K562 (cell line): ENCODE data around the gene PTH2. TPM values are rescaled to one million over a fixed set of nuclear protein-coding genes. Genes with fewer than 3 reads are reported as not detected.

Source experiments
- GABPB1 ChIP-seq: sonication (generic); formaldehyde crosslinking; IDR thresholded peaks from 2 replicates; pipeline ENCODE4 v1.8.0; 2022; ENCODE audit warnings: mild to moderate bottlenecking, missing genetic modification reagents
- GMEB1 ChIP-seq: fragments of 250-450 bp; sonication (Bioruptor Pico); IDR thresholded peaks from 2 replicates; pipeline ENCODE4 v1.4.0; 2020; ENCODE audit warnings: mild to moderate bottlenecking
- GTF2A2 ChIP-seq: IDR thresholded peaks from 2 replicates; pipeline ENCODE4 v1.6.1; 2016; ENCODE audit warnings: mild to moderate bottlenecking, missing genetic modification characterization, missing compliant biosample characterization
- HDAC1 ChIP-seq, 2 experiments: fragments of 450-650 bp; IDR thresholded peaks; 2 replicates each; pipeline ENCODE4 v1.6.1; 2016 to 2017; ENCODE audit warnings: inconsistent platforms in 1 of 2, mild to moderate bottlenecking in 1 of 2, moderate library complexity in 1 of 2
- SAFB2 ChIP-seq: fragments of 200-400 bp; formaldehyde crosslinking; IDR thresholded peaks from 2 replicates; pipeline ENCODE4 v1.6.1; 2018; ENCODE audit warnings: borderline replicate concordance, low read length, low read depth, moderate library complexity; ENCODE audit not compliant: severe bottlenecking
- SIN3B ChIP-seq: fragments of 450-650 bp; IDR thresholded peaks from 2 replicates; pipeline ENCODE4 v1.6.1; 2017; ENCODE audit warnings: low read depth, mild to moderate bottlenecking, moderate library complexity
- TRIM24 ChIP-seq, 2 experiments: fragments of 450-650 bp; IDR thresholded peaks; 2 replicates each; pipeline ENCODE4 v1.6.1; 2016
- TRIM25 ChIP-seq: fragments of 450-650 bp; IDR thresholded peaks from 2 replicates; pipeline ENCODE4 v1.7.0; 2016; ENCODE audit warnings: borderline replicate concordance
- ZNF398 ChIP-seq: fragments of 250-450 bp; sonication (Bioruptor Pico); IDR thresholded peaks from 2 replicates; pipeline ENCODE4 v1.8.0; 2021; ENCODE audit warnings: moderate library complexity, mild to moderate bottlenecking, inconsistent platforms
- polyA plus RNA-seq, 8 experiments: library from polyadenylated mRNA; depleted of rRNA in 4 of 8; stranded (reverse) in 5 of 8; unstranded in 3 of 8; fragments of >200 nt; fragmentation: Nextera tagmentation in 2 of 8; fragmentation: Illumina TruSeq in 1 of 8; extraction: Ambion mirVana in 2 of 8; extraction: Trizol in 1 of 8; gene quantifications; 2 replicates each; pipeline versions ENCODE4 v1.2.1 to v1.2.3, GENCODE V29; 2011 to 2014; ENCODE audit warnings: inconsistent platforms in 1 of 8, missing spikeins in 1 of 8
- total RNA-seq, 7 experiments: library from RNA; depleted of rRNA in 6 of 7; stranded (reverse); fragments of >200 nt in 6 of 7; fragmentation: Illumina TruSeq in 2 of 7; extraction: Trizol in 2 of 7; gene quantifications; 2 replicates each; pipeline versions ENCODE4 v1.2.1 to v1.2.3, GENCODE V29; 2011 to 2021; ENCODE audit warnings: low replicate concordance in 1 of 7
- TF ChIP-seq, protein P1 (sequence below): fragments of 450-650 bp; IDR thresholded peaks from 2 replicates; pipeline ENCODE4 v1.6.1; 2018; ENCODE audit warnings: mild to moderate bottlenecking, low read depth; ENCODE audit not compliant: partially characterized antibody
- TF ChIP-seq, protein P2 (sequence below): fragments of 250-450 bp; sonication (Bioruptor Pico); IDR thresholded peaks from 2 replicates; pipeline ENCODE4 v1.4.0; 2020; ENCODE audit warnings: borderline replicate concordance
- TF ChIP-seq, protein P3 (sequence below), 2 experiments: fragments of 450-650 bp; IDR thresholded peaks; 2 replicates each; pipeline ENCODE4 v1.6.1; 2018; ENCODE audit warnings: mild to moderate bottlenecking in 2 of 2, low read depth in 1 of 2; ENCODE audit not compliant: partially characterized antibody in 2 of 2

Gene PTH2
- total and polyA plus RNA-seq, 9 of the 15 experiments (the other 6 are each of a cell fraction or from before 2014, with no cell fraction given) = 1.3 TPM; not detected in 8

- TF ChIP-seq TRIM25 = 0 out of 2 replicates have a peak, but pooled peaks have one; percentile 32
- TF ChIP-seq, protein P1, sequence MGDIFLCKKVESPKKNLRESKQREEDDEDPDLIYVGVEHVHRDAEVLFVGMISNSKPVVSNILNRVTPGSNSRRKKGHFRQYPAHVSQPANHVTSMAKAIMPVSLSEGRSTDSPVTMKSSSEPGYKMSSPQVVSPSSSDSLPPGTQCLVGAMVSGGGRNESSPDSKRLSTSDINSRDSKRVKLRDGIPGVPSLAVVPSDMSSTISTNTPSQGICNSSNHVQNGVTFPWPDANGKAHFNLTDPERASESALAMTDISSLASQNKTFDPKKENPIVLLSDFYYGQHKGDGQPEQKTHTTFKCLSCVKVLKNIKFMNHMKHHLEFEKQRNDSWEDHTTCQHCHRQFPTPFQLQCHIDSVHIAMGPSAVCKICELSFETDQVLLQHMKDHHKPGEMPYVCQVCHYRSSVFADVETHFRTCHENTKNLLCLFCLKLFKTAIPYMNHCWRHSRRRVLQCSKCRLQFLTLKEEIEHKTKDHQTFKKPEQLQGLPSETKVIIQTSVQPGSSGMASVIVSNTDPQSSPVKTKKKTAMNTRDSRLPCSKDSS = no peak
- TF ChIP-seq GTF2A2 = no peak
- TF ChIP-seq SAFB2 = no peak
- no peak for TF ChIP-seq HDAC1 (IDR thresholded peaks at IDR 0.05)
- TF ChIP-seq ZNF398 (CRISPR knock-in tag) = no peak
- TF ChIP-seq GABPB1 = no peak
- TF ChIP-seq, protein P2, sequence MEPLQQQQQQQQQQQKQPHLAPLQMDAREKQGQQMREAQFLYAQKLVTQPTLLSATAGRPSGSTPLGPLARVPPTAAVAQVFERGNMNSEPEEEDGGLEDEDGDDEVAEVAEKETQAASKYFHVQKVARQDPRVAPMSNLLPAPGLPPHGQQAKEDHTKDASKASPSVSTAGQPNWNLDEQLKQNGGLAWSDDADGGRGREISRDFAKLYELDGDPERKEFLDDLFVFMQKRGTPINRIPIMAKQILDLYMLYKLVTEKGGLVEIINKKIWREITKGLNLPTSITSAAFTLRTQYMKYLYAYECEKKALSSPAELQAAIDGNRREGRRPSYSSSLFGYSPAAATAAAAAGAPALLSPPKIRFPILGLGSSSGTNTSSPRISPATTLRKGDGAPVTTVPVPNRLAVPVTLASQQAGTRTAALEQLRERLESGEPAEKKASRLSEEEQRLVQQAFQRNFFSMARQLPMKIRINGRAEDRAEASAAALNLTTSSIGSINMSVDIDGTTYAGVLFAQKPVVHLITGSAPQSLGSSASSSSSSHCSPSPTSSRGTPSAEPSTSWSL (CRISPR knock-in tag) = no peak
- TF ChIP-seq SIN3B = no peak
- no peak for TF ChIP-seq TRIM24 (IDR thresholded peaks at IDR 0.05)
- TF ChIP-seq GMEB1 = no peak
- TF ChIP-seq, protein P3, sequence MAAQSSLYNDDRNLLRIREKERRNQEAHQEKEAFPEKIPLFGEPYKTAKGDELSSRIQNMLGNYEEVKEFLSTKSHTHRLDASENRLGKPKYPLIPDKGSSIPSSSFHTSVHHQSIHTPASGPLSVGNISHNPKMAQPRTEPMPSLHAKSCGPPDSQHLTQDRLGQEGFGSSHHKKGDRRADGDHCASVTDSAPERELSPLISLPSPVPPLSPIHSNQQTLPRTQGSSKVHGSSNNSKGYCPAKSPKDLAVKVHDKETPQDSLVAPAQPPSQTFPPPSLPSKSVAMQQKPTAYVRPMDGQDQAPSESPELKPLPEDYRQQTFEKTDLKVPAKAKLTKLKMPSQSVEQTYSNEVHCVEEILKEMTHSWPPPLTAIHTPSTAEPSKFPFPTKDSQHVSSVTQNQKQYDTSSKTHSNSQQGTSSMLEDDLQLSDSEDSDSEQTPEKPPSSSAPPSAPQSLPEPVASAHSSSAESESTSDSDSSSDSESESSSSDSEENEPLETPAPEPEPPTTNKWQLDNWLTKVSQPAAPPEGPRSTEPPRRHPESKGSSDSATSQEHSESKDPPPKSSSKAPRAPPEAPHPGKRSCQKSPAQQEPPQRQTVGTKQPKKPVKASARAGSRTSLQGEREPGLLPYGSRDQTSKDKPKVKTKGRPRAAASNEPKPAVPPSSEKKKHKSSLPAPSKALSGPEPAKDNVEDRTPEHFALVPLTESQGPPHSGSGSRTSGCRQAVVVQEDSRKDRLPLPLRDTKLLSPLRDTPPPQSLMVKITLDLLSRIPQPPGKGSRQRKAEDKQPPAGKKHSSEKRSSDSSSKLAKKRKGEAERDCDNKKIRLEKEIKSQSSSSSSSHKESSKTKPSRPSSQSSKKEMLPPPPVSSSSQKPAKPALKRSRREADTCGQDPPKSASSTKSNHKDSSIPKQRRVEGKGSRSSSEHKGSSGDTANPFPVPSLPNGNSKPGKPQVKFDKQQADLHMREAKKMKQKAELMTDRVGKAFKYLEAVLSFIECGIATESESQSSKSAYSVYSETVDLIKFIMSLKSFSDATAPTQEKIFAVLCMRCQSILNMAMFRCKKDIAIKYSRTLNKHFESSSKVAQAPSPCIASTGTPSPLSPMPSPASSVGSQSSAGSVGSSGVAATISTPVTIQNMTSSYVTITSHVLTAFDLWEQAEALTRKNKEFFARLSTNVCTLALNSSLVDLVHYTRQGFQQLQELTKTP (IDR thresholded peaks at IDR 0.05; ENCODE audit: low read depth in 1 of 2, partially characterized antibody in 2 of 2) = peak in 1 of 2 experiments; percentile 26
Observed at GRCh38 chr19:49440439-49441209, 17.4 kb upstream of the PTH2 start (continued).
